GM21825 (cell line): ENCODE data around the gene CKAP4.

ENCODE experiments used
- ATAC-seq: cut with Tn5 transposase; IDR thresholded peaks from one replicate; pipeline ENCODE4 v1.9.1; 2021; ENCODE audit warnings: mild to moderate bottlenecking, moderate library complexity; ENCODE audit not compliant: unreplicated experiment

Gene CKAP4

DNA sequence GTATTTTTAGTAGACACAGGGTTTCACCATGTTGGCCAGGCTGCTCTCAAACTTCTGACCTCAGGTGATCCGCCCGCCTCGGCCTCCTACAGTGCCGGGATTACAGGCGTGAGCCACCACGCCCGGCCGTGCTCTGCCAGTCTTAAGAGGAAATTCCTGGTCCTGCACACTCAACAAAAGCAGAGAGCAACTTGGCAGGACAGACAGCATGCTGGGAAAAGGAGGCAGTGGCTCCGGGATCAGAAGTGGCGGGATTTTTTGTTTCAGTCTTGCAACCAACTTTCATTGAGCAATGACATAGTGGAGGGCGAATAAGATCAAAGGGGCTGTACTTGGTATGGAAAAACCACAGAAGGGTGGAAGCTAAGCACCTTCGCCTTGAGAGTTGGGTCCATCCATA, 2.1 kb downstream of the CKAP4 start:
- ATAC-seq: no peak

DNA sequence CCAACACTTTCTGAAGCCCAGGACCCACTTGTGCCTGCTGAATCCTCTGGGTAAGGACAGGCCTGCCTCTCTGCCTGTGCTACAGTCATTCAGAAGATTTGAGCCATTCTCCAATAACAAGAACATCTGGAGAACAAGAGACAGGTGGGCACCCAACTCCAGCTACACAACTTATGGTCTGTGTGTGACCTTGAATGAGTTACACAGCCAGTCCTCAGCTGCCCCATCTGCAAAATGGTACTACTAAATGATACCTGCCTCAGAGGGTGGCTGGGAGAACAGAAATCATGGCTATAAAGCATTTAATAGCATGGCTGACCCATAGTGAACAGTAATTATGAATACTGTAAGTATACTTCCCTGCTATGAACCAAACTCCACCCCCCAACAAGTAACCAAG, 4.2 kb downstream of the CKAP4 start:
- ATAC-seq: no peak

DNA sequence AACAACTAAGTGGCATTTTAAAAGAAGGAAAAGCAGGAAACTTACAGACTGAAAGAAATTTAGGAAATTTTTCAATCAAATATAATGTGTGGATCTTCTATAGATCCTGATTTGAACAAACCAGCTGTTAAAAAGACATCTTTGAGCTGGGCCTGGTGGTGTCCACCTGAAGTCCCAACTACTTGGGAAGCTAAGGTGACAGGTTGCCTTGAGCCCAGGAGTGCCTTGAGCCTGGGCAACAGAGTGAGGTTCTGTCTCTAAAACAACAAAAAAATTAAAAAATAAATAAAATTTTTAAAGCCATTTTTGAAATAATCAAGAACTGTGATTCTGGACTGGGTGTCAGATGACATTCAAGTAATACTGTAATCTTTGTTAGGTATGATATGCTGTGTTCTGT, 7.0 kb downstream of the CKAP4 start:
- no peak for ATAC-seq

DNA sequence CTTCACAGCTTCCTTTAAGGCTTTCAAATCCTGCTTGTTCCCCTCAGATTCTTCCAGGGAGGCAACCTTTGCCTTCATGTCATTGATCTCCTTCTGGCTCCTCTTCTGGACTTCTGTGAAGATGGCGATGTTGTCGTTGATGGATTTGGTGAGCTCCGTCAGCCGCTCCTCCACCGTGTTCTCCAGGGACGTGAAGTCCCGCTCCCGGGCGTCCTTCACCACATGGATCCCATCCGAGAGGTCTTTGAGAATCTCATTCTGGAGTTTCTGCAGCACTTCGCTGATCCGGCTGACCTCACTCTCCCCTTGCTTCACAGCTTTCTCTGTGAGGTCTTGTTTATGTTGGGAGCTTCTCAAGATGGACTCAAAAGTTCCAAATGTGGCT, 7.9 kb downstream of the CKAP4 start:
- ATAC-seq: no peak

DNA sequence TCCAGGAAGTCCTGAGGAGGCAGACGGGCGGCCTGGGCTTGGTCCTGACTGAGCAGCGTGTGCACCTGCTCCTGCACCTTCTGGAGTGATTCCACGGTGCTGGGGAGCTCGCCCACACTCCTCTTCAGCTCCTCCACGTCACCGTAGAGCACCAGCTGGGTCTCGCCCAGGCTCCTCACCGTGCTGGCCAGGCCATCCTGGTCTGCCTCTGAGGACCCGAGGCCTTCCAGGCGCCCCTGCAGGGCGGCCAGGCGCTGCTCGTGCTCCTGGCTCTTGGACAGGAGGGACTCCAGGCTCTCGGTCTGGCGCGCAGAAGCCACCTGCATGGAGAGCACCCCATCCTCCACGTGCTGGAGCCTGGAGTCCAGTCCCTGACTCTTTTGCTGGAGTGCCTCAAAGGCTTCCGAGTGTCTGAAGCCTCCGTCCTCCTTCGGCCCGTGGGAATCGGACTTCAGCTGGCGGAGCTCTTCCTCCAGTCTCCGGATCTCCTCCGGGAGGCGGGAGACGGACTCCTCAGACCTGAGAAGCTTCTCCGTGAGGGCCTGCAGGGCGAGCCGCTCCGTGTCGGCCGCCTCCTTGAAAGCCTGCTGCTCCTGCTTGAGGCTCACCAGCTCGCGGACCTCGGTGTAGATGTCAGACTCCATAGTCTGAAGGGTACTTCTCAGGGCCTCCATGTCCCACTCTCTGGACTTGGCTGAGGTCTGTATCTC, 8.4 kb downstream of the CKAP4 start:
- ATAC-seq: no peak

DNA sequence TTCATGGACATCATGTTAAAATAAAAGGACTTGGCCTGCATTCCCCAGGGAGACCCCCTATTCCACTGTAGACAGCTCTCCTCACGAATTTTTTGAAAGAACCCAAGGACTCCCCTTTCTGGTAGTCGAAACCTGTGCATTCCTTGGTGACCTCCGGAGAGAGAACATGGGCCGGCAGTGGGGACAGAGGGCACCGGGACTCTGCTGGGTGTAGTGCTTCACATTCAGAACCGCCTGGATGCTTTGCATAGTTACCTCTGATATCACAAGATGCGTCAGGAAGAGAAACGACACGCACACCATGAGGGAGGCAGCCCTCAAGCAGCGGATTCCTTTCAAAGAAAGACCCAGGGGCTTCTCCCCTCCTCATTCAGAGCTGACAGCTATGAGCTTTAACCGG, 9.7 kb downstream of the CKAP4 start:
- ATAC-seq: no peak

DNA sequence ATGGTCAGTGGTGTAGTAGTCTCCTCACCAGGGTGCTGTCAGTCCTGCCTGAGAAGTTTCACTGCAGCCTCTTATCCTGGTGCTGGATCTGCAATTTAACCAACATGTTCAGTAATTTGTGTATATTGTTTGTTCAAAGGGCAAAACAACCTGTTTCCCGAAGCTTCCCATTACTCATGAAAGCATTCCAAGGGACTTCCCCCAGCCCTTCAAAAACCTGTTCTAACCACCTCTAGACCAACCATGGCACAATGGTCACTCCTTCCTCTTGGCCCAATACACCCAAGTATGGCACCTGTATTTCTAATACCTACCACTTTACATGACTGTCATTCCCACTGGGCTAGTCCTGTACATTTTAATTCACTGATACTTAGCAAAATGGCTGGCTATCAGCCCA, 12.1 kb downstream of the CKAP4 start:
- ATAC-seq: no peak

DNA sequence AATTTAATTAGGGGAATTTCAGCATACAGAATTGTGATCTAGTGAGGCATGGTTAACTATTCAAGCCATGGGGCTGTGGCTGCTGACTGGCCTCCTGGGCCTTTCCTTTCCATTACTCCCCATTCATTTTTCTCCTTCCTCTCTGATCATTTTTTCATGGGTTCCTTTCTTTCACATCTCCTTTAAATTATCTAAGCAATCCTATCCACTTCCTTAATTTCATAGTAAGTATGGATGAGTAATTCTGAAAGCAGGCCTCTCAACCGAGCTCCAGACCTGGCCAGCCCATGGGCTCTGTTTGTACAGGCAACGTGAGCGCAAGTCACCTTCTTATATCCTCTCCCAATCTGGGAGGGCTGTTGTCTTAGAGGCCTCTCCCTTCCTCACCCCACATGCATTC, 13.4 kb downstream of the CKAP4 start:
- ATAC-seq: no peak

DNA sequence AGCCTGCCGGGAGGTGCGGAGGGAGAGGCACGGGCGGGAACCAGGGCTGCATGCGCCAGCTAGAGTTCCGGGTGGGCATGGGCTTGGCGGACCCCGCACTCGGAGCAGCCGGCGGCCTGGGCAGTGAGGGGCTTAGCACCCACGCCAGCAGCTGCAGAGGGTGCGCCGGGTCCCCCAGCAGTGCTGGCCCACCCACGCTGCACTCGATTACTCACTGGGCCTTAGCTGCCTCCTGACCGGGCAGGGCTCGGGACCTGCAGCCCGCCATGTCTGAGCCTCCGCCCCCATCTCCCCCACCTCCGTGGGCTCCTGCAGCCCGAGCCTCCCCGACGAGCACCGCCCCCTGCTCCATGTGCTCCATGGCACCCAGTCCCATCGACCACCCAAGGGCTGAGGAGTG, 14.8 kb downstream of the CKAP4 start:
- ATAC-seq: no peak

DNA sequence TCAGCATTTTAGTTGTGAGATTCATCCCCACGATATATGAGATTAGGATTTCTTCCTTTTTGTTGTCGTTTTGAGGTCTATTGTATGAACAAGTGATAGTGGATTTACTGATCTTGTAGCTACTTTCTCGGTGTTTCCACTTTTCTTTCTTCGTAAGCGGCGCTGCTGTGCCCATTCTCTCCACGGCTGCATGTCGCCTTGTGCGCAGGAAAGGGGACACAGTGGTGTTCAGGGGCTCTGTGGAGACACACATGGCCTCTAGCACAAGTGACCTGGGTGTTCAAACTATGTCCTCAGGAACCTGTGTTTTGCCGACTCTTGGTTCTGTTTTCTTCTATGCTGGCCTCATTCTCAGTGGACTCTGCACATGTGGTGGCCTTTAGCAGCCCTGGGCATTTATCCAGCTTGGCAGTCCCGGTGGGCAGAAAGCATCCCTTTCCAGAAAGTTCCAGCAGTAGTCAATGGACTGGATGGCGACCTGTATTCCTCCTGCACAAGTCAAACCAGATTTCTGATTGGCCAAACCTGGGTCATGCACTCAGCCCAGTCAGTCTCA, 18.7 kb downstream of the CKAP4 start:
- no peak for ATAC-seq

DNA sequence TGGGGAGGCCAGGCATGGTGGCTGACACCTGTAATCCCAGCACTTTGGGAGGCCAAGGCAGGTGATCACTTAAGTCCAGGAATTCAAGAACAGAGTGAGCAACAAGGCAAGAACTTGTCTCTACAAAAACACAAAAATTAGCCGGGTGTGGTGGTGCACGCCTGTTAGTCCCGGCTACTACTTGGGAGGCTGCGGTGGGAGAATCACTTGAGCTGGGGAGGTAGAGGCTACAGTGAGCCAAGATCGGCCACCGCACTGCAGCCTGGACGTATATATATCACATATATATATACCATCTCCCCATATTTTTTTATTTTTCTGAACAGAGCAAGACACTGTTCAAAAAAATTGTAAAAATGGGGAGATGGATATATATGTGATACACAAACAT, 19.5 kb downstream of the CKAP4 start:
- ATAC-seq: no peak

DNA sequence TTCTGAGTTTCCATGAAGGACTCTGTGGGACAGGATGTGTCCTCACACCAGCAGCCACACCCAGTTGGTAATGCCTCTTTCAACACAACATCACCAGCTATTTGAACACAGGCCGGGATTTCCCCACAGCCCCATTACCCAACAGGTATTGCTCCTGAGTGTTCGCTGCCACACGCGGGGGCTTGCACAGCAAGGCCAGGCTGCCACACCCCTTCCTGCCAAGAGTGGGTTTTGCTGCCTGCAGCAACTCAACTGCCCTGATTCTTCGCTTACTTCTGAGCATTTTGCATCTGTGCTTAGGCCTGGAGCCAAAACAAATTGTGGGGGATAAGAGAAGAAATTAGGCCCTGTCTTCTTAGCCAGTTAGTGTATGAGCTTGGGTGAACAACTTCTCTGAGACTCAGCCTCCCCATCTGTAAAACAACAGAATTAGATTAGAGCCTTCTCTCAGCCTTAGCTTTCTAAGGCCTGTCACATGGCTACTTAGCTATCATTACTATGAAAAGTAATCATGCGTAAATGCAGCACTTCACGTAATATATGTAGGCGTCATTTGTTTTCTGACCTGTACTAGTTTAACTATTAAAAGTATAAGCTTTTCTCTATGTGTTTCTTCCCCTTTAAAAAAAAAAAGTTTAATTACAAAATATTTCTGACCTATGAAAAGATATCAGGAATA, 20.0 kb downstream of the CKAP4 start:
- ATAC-seq: no peak

DNA sequence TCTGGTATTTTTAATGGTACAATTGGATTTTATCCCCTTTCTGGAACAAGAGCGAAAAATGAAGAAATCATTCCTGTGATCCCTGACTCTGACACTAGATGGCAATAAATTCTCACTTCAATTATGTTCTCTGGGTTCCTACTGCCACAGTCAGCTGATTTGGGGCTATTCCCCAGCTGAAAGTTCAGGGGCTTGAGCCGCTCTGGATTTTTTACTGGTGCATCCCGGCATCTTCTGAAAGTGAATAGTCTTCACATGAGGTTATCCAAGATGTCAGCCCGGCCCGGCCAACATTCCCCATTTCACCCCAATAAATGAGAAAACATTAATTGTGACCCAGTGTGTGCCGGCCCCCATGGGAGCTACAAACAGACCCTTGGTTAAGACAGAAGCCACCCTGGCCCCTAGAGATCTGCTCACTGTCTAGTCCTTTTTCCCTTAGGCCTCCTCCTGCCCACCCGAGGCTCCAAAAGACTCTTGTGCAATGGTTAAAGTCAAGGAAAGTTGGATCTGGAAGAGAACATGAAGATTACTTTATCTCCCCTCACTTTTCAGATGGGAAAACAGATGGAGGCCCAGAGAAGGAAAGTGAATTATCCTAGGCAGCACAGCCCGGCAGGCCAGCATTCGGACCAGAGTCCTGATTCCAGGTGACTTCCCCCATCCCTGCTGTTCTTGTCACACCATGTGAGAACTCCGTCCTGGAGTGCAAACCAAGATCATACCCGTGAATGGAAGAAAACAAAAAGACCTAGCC, 20.8 kb downstream of the CKAP4 start:
- no peak for ATAC-seq

DNA sequence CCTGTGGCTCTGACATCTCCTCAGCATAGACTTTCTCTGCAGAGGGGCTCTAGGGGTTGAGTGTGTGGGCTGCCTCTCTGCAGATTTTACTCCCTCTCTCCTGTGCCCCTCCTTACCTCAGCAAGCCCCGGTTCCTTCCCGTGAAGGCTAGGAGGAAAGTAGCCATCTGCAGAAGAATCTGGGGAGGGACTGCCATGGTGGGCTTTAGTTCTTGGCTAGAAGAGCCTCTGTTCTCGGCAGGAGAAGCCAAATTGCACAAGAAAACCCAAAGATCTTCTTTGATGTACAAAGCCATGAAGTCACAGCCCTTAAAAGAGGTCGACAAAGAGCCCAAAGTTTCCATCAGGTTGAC, 23.5 kb downstream of the CKAP4 start:
- no peak for ATAC-seq

DNA sequence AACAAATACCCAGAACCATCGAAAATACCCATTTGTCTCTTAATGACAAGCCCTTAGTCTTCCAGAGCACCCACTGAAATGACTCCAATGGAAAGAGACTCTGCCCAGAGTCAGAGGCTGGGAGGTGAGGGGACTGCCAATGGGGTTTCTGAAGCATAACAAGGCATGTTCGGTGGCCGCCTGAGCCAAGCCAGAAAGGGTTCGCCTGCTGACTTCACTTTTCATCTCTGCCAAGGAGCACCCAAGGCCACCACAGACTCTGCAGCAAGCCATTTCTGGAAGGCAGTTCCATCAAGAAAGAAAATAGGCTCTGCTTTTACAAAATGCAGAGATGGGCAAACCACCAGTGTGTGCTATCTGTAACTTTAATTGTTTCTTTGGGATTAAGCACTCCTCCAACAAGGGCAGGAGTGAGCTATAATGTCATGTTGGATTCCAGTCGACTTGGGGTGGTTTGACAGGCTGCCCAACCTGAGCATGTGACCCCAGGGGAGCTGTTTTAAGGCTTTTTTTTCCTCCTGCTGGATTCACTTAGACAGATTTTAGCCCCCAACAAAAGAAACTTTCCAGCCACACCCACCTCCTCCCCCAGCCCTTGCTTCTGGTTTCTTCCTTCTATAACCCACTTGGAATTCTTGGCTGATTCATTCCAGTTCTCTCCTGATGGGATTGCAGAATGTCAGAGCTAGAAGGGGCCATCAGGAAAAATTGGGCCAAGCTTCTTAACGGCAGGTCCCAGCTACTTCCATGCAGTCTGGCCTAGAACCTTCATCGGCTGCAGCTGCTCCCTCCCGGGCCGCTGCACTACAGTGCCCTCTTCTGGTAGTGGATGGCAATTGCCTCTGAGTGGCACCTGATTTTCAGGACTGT, 24.1 kb downstream of the CKAP4 start:
- ATAC-seq: peak; percentile 72

DNA sequence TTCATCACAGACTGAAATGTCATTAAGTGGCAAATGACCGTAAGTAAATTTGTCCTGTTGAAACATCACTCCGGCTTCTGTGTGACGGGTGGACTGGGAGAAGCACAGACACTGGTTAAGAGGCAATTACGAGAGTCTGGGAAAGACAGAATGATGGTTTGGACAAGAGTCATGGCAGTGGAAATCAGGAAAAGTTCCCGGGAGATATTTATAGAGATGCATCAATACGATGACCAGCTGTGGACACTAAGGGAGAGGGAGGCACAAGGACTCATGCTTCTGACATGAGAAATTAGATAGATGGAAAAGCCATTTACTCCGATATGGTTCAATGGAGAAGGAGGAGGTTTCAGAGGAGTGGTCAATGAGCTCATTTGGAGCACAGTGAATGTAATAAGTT, 27.3 kb downstream of the CKAP4 start:
- ATAC-seq: no peak

DNA sequence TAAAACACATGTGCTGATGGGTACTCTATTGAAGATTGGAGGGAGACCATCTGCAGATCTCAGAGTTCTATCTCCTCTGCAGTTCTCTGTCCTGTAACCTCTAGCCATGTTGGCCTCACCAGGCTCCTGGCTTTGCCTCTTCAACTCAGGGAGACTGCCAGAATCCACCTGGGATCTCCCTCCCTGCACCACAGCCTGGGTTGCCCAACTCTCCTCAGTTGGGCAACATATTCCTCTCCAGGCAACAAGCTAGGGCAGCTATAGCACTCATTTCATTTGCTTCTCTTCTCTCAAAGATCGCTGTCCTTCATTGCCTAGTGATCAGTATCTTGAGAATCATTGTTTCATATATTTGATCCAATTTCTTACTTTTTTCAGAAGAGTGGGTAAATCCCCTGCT, 28.8 kb downstream of the CKAP4 start:
- ATAC-seq: no peak

DNA sequence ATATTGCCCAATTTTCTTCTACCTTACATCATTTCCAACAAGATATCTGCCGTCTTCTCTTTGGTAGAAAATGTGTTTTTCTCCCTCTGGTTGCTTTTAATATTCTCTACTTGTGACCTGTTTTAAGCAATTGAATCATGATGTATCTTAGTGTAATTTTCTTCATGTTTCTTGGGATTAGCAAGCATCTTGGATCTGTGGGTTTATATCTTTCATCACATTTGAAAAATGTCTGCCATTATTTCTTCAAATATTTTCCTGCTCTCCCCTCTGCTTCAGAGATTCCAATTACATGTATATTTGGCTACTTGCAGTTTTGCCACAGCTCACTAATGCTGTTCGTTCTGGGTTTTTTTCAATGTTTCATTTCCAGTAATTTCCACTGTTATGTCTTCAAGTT, 30.1 kb downstream of the CKAP4 start:
- ATAC-seq: no peak

DNA sequence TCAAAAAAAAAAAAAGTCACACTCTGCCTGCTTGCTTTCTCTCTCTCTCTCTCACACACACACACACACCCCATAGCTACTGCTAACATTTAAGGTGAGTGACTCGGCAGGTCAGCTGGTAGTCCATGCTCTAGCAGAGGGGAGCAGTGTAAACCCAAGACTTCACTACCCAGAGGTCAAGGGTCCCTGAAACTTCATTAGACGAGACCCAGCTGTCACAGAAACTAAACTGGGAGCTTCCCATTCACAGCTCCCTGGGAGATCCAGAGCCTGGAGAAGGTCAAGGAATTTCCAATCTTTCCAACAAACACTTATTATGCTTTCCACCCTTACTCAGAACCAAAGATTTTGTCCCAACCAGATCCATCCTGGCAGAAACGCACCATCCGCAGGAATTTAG, 33.2 kb downstream of the CKAP4 start:
- no peak for ATAC-seq

DNA sequence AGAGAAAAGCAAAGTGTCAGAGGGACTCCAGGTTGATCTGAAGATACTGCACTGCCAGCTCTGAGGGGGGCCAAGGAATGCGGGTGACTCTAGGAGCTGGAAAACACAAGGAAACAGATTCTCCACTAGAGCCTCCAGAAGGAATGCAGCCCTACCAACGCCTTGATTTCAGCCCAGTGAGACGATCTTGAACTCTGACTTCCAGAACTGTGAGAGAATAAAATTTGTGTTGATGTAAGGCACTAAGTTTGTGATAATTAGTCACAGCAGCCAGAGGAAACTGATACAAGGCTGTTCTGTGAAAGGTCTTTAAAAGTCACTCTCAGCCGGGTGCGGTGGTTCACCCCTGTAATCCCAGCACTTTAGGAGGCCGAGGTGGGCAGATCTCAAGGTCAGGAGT, 34.2 kb downstream of the CKAP4 start:
- ATAC-seq: no peak

DNA sequence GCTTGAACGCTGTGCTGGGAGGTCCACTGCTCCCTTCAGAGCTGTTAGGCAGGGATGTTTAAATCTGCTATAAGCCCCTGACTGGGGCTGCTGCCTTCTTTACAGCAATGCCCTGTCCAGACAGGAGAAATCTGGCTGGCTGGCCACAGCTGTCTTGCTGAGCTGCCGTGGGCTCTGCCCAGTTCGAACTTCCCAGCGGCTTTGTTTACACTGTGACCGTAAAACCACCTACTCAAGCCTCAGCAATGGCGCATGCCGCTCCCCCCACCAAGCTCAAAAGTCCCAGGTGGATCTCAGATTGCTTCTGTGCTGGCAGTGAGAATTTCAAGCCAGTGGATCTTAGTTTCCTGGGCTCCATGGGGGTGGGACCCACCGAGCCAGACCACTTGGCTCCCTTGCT, 35.8 kb downstream of the CKAP4 start:
- no peak for ATAC-seq
